Adrenal gland (tissue), 12 donors: ENCODE data around the gene SOX18. TPM values are rescaled to one million over a fixed set of nuclear protein-coding genes. Genes with fewer than 3 reads are reported as not detected.

Experiments
- DNase-seq, 7 donors: peaks; one replicate each; pipeline ENCODE4 v3.0.0-alpha.2; 2019 to 2020
- H3K27ac ChIP-seq, 5 donors: fragments of 200-600 bp; sonication (generic) in 4 of 5; 1 replicate in 3 of 5; 2 replicates in 2 of 5; pipeline versions ENCODE4 v1.5.1 to v1.8.0; 2016 to 2020; ENCODE audit warnings: mild to moderate bottlenecking in 1 of 5
- H3K27me3 ChIP-seq: fragments of 200-600 bp; 2 replicates; pipeline ENCODE4 v1.8.0; 2021
- H3K36me3 ChIP-seq, 2 donors: fragments of 200-600 bp; replicated peaks in 1 of 2; 1 replicate in 1 of 2; 2 replicates in 1 of 2; pipeline versions ENCODE4 v1.5.1 to v1.8.0; 2018 to 2022
- H3K4me1 ChIP-seq, 2 donors: fragments of 200-600 bp; replicated peaks in 1 of 2; 1 replicate in 1 of 2; 2 replicates in 1 of 2; pipeline versions ENCODE4 v1.5.1 to v1.8.0; 2018 to 2021
- H3K4me3 ChIP-seq, 4 donors: fragments of 200-600 bp; sonication (generic) in 3 of 4; one replicate each; pipeline ENCODE4 v1.5.1; 2016 to 2018
- H3K9me3 ChIP-seq, 3 donors: fragments of 200-600 bp; sonication (generic) in 1 of 3; replicated peaks in 1 of 3; 1 replicate in 2 of 3; 2 replicates in 1 of 3; pipeline versions ENCODE4 v1.5.1 to v1.8.0; 2016 to 2021
- CTCF ChIP-seq, 6 experiments: fragments of 450-650 bp in 4 of 6; fragments of 200-600 bp in 2 of 6; sonication (generic) in 1 of 6; IDR thresholded peaks; 1 replicate in 5 of 6; 2 replicates in 1 of 6; pipeline versions ENCODE4 v1.5.1 to v1.8.0; 2016 to 2021; ENCODE audit warnings: antibody characterized with exemption in 6 of 6, mild to moderate bottlenecking in 2 of 6, moderate library complexity in 1 of 6
- POLR2A ChIP-seq, 2 donors: fragments of 450-650 bp; IDR thresholded peaks; one replicate each; pipeline ENCODE4 v1.6.1; 2017; ENCODE audit warnings: antibody characterized with exemption in 2 of 2, mild to moderate bottlenecking in 2 of 2, moderate library complexity in 1 of 2
- WGBS, 4 donors: extraction: QIAGEN DNeasy Blood & Tissue Kit in 2 of 4; methylation state at CpG; one replicate each; pipeline versions ENCODE4 v1.1.5 to v1.1.7; 2013 to 2017; 5-methylcytosine and 5-hydroxymethylcytosine counted together
- intact Hi-C, 2 donors: fragments of 100-400 bp; cut with DNase I; formaldehyde crosslinking; loops; one replicate each; pipeline versions ENCODE4 v1.14.1 to v1.15.0; 2022 to 2023
- polyA plus RNA-seq, 3 donors: library from polyadenylated mRNA; stranded (reverse); fragments of 200-250 nt in 2 of 3; fragments of 350-450 nt in 1 of 3; fragmentation: Illumina TruSeq in 1 of 3; extraction: RNeasy Lipid Tissue Mini Kit (QIAGEN cat#74804) in 1 of 3; gene quantifications; one replicate each; pipeline ENCODE4 v1.2.3, GENCODE V29; 2013 to 2014
- total RNA-seq, 9 donors: library from RNA; depleted of rRNA in 4 of 9; stranded (reverse); fragments of >200 nt in 4 of 9; fragments of 120-200 nt in 1 of 9; fragmentation: NEBNext Ultra II Directional in 1 of 9; extraction: Animal tissue kit (Norgen Biotek cat#: 25700) in 1 of 9; gene quantifications; one replicate each; pipeline versions ENCODE4 v1.1.0 to v1.2.4, GENCODE V29; 2013 to 2023
- donor health status: healthy with polysubstance abuse.
- donor health status: Bipolar disorder and iron deficiency.
- donor health status: DM: yes; HTN: yes; CAD: no.
- donor health status: DM: no; HTN: no; CAD: no.
- donor health status: DM: no; HTN: no; CAD: no.
- donor health status: DM: yes; HTN: yes; CAD: no.

The SOX18 gene
- total and polyA plus RNA-seq, 12 donors: 0.59 to 51.0 (median 23.3) TPM

GRCh38 chr20:64025101-64025825, 24.2 kb downstream of the SOX18 start:
- H3K4me3 ChIP-seq: no peak overlapping the region
- H3K4me1 ChIP-seq: no peaks in the 10 kb centered on the region
- DNase-seq: no peak
- H3K27ac ChIP-seq: no peak overlapping the region
- 93 to 97% (median 96%) methylated on average over 17 to 18 of the region's 18 CpGs for WGBS, 4 donors
- peaks cover 0 to 89% of the 10 kb centered on the region in 2 donors for H3K36me3 ChIP-seq
- intact Hi-C loops: no loop called here
- H3K27me3 ChIP-seq: no peaks in the 10 kb centered on the region
- TF ChIP-seq POLR2A (IDR thresholded peaks at IDR 0.05) (no peak), CTCF (IDR thresholded peaks at IDR 0.05) (no peak)
- H3K9me3 ChIP-seq: no peaks in the 10 kb centered on the region

GRCh38 chr20:64024141-64024990, 25.1 kb downstream of the SOX18 start:
- intact Hi-C loops: no loop called here
- Histone ChIP-seq H3K9me3 (no peaks in the 10 kb centered on the region), H3K36me3 (peaks cover 0 to 89% of the 10 kb centered on the region in 2 donors), H3K27ac (no peak overlapping the region), H3K27me3 (no peaks in the 10 kb centered on the region), H3K4me3 (no peak overlapping the region), H3K4me1 (no peaks in the 10 kb centered on the region)
- DNase-seq: no peak
- 88 to 93% (median 90%) methylated on average over 15 to 17 of the region's 17 CpGs for WGBS, 4 donors
- TF ChIP-seq CTCF (IDR thresholded peaks at IDR 0.05) (no peak), POLR2A (IDR thresholded peaks at IDR 0.05) (no peak)

GRCh38 chr20:64023361-64024140, 25.9 kb downstream of the SOX18 start:
- TF ChIP-seq CTCF (IDR thresholded peaks at IDR 0.05) (no peak), POLR2A (IDR thresholded peaks at IDR 0.05) (no peak)
- Histone ChIP-seq H3K36me3 (peaks cover 0 to 89% of the 10 kb centered on the region in 2 donors), H3K9me3 (no peaks in the 10 kb centered on the region), H3K27me3 (no peaks in the 10 kb centered on the region), H3K4me3 (no peak overlapping the region), H3K27ac (no peak overlapping the region), H3K4me1 (no peaks in the 10 kb centered on the region)
- intact Hi-C loops: no loop called here
- DNase-seq: no peak
- 77 to 87% (median 84%) methylated on average over 10 to 15 of the region's 15 CpGs for WGBS, 4 donors
